GM18873 (cell line): Measurements from ENCODE around the gene ADGRF5.

Experiments
- ATAC-seq: cut with Tn5 transposase; IDR thresholded peaks from one replicate; pipeline ENCODE4 v1.9.1; 2021; ENCODE audit warnings: mild to moderate bottlenecking, moderate library complexity, moderate number of reproducible peaks; ENCODE audit not compliant: unreplicated experiment, low FRiP score

ADGRF5 gene

DNA sequence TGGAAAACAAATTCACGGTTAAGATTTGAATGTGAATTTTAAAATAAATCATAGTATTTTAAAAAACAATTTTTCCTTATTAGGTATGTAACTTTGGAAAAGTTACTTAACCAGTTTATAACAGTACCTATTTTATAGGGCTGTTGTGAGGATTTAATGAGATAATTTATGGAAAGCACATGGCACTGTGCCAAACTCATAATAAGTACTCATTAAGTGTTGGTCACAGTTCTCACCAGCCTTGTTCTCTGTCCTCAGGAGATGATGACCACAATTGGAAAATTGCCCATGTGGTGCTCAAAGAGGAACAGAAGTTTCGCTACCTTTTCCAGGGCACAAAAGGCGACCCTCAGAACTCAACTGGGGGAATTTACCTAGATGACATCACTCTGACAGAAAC lies 88.9 kb downstream of the ADGRF5 start:
- ATAC-seq, result no peak

DNA sequence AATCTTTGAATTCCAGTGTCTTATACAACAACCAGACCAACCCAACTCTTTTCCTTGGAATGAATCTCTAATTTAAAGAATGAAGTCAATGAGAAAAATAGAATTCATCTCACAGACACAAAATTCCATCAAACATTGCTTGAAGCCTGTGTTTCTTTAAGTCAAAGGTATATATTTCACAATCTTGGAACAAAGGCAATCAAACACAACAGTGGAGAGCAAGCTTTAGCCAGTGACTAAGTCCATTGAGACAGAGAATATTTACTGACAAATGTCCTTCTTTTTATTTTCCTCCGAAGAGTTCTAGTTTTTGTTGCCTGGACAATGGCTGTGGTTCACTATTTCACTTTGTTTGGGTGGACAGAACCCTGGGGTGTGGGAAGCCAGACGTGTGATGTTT lies 92.8 kb downstream of the ADGRF5 start:
- ATAC-seq, result no peak

DNA sequence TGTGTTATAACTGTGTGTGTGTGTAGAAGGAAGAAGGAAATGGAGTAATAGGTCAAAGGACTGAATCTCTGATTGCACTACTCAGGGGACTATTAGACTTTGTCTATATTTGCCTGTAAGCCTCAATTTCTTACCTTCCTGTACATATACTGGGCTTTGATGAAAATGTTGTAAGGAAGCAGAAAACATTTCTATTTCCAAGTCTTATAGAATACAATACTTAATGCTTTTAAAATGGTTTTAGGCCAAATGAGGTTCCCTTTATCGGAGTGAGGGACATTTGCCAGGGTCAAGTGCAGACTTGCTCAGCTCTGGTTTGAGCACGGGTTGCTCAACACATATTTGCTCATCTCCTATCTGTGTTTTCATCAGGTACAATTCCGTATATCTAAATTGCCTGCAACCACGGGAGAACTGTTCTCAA lies 100.3 kb downstream of the ADGRF5 start:
- ATAC-seq, result no peak

- ATAC-seq, result no peak
Measured at GRCh38 chr6:46819561-46819960, 102.2 kb downstream of the ADGRF5 start.

DNA sequence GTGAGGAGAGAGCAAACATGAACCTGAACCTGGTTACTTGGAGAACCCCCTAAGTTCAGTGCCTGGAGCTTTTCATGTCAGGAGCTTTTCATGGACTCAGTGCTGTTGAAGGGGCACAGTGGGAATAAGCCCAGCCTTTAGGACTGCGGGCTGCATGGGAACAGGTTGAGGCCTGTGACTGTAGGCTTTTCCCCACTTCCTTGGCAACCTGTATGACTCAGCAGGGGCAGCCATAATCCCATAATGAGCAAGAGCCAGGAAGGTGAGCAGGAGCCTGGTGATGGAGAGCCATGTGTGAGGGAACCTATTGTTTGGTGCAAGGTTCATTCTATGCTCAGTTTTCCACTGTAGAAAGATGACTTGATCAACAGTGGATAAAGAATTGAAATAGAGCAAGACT lies 105.1 kb downstream of the ADGRF5 start:
- ATAC-seq, result no peak

GRCh38 chr6:46815130-46815529 lies 106.6 kb downstream of the ADGRF5 start:
- ATAC-seq, result no peak

GRCh38 chr6:46808806-46809205 lies 112.9 kb downstream of the ADGRF5 start:
- no peak for ATAC-seq
